ENCODE measurements around the gene AKAP10.
"Not testable (repeated sequence)": the region's sequence is repeated elsewhere in the genome, so short reads cannot be mapped to it uniquely, and the experiment has no call there.

Gene AKAP10

DNA sequence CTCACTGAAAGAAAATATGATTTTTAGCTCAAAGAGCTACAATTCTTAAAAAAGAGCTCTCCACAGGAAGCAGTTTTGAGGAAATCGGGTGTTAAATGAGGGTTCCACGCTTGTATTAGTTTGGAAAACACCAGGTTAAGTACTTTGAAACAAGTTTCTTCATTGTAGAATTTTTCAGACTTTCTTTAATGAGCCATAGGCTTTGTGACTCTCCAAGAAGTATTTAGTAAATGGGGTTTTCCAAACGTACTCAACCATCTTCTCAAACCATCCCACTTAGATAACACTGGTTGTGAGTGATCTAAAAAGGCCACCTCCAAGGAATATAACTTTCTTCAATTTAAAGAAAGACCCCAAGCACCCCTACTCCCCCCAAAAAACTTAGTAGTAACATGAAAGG, 112.6 kb downstream of the AKAP10 start:
- no peak for DNase-seq

GRCh38 chr17:19860647-19861177, 116.9 kb downstream of the AKAP10 start:
- not testable (repeated sequence) for DNase-seq

- DNase-seq = no peak
These were observed 120.0 kb downstream of the AKAP10 start for GRCh38 chr17:19857640-19858039.
